GOT3 (cell line): ENCODE data around the gene OR2J1.
"Not testable (repeated sequence)": the region's sequence is repeated elsewhere in the genome, so short reads cannot be mapped to it uniquely, and the experiment has no call there.

ENCODE experiments used
- DNase-seq: peaks from one replicate; lab custom pipeline; 2025; ENCODE audit warnings: mixed read lengths; lab: John Stamatoyannopoulos, UW

Gene OR2J1

GRCh38 chr6:29099190-29099589 is at the start of gene OR2J1:
Gene OR2J1, plus strand, starts transcription at chr6:29099490. Its CDS starts 1,453 bp downstream, at chr6:29100943.
- no peak for DNase-seq

GRCh38 chr6:29051680-29052079 is 47.6 kb upstream of the OR2J1 start:
- no peak for DNase-seq

GRCh38 chr6:29071831-29072723 is 27.2 kb upstream of the OR2J1 start:
- DNase-seq: no peak

GRCh38 chr6:29079203-29079602 is 20.1 kb upstream of the OR2J1 start:
- no peak for DNase-seq

GRCh38 chr6:29081312-29081711 is 18.0 kb upstream of the OR2J1 start:
- no peak for DNase-seq

GRCh38 chr6:29082457-29082856 is 16.8 kb upstream of the OR2J1 start:
- DNase-seq: no peak

GRCh38 chr6:29087213-29087612 is 12.1 kb upstream of the OR2J1 start, which contains the start of gene OR2B3:
Gene OR2B3, minus strand, starts transcription at chr6:29087313. Its CDS starts 65 bp downstream, at chr6:29087248.
- no peak for DNase-seq

GRCh38 chr6:29092957-29093356 is 6.3 kb upstream of the OR2J1 start:
- DNase-seq: no peak

- no peak for DNase-seq
These were observed 1.5 kb upstream of the OR2J1 start for GRCh38 chr6:29097803-29098202.

- no peak for DNase-seq
These were observed 8.5 kb downstream of the OR2J1 start, which contains the start of gene OR2J3 for GRCh38 chr6:29107758-29108157. Gene OR2J3, plus strand, starts transcription at chr6:29108058. Its CDS starts 3,833 bp downstream, at chr6:29111891.

- DNase-seq: no peak
These were observed 12.8 kb downstream of the OR2J1 start for GRCh38 chr6:29112135-29112534.

GRCh38 chr6:29114964-29115363 is 15.7 kb downstream of the OR2J1 start:
- DNase-seq: not testable (repeated sequence)

GRCh38 chr6:29129326-29130012 is 30.2 kb downstream of the OR2J1 start:
- DNase-seq: no peak

GRCh38 chr6:29130644-29131043 is 31.4 kb downstream of the OR2J1 start:
- no peak for DNase-seq

GRCh38 chr6:29131691-29132090 is 32.4 kb downstream of the OR2J1 start:
- no peak for DNase-seq

GRCh38 chr6:29137724-29138123 is 38.4 kb downstream of the OR2J1 start:
- no peak for DNase-seq

GRCh38 chr6:29141606-29142005 is 42.3 kb downstream of the OR2J1 start:
- DNase-seq: no peak

- no peak for DNase-seq
These were observed 43.0 kb downstream of the OR2J1 start for GRCh38 chr6:29142309-29142708.

- DNase-seq: no peak
These were observed 46.9 kb downstream of the OR2J1 start for GRCh38 chr6:29146179-29146578.

- no peak for DNase-seq
These were observed 47.8 kb downstream of the OR2J1 start for GRCh38 chr6:29147074-29147473.

- not testable (repeated sequence) for DNase-seq
These were observed 50.2 kb downstream of the OR2J1 start for GRCh38 chr6:29149444-29149843.
